SKM-1 treated with dmso at 0.1 percent for 144 hours (cell line): ENCODE data around the gene ENPP1.
"Not testable (repeated sequence)": the region's sequence is repeated elsewhere in the genome, so short reads cannot be mapped to it uniquely, and the experiment has no call there.

Experiments
- DNase-seq: peaks from one replicate; lab custom pipeline; 2025; ENCODE audit not compliant: unreplicated experiment; lab: John Stamatoyannopoulos, UW

Gene ENPP1

DNA sequence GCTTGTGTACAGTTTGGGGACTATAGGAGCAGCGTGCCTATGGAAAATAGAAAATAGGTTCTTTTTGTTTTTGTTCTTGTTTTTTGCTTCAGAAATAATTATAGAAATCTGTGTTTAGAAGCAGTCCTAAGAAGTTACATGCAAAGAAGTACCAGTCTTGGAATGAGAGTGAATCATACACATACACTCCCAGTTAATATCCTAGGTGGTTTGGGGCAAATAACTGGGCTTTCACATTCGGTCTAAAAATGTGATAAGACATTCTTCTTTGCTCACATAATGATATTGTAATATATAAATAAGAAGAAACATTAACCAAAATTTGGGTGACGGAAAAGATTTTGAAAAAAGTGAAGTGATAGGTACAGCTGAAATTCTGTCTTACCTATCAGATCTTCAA lies 61.0 kb downstream of the ENPP1 start:
- DNase-seq, result no peak

DNA sequence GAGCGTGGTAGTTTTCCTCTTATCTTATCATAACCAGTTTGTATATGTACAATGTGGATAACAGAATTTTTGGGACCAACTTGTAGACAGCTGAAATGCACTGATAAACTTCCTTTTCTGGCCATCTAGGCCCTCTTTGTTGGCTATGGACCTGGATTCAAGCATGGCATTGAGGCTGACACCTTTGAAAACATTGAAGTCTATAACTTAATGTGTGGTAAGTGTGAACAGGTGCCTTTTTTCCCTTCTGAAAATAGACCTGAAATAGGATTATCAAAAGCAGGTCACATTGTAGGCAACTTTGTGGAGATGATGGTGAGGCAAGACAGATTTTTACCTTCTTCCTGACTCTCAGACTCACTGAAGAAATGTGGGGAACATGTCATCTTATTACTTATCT lies 67.8 kb downstream of the ENPP1 start:
- DNase-seq, result no peak

DNA sequence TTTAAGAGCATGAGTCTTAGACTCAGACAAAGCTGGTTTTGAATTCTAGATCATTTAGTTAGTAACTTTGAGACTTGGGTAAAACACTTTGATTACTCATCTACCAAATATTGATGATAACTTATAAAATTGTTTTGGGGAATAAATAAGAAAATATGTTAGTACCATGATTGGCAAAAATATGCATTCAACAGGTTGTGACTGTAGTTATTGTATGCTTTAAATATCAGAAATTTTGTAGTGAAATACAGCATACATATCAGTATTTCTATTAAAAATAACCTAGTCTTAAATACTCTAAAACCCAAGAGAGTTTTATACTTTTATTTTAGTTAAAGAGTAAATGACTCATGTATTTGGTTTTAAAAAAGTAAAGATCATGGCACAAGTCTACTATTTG lies 68.7 kb downstream of the ENPP1 start:
- no peak for DNase-seq

- no peak for DNase-seq
Observed at GRCh38 chr6:131877999-131878789, 70.4 kb downstream of the ENPP1 start.

GRCh38 chr6:131883016-131883415 lies 75.2 kb downstream of the ENPP1 start:
- DNase-seq, result no peak

- DNase-seq, result no peak
Observed at GRCh38 chr6:131885237-131885636, 77.4 kb downstream of the ENPP1 start.

DNA sequence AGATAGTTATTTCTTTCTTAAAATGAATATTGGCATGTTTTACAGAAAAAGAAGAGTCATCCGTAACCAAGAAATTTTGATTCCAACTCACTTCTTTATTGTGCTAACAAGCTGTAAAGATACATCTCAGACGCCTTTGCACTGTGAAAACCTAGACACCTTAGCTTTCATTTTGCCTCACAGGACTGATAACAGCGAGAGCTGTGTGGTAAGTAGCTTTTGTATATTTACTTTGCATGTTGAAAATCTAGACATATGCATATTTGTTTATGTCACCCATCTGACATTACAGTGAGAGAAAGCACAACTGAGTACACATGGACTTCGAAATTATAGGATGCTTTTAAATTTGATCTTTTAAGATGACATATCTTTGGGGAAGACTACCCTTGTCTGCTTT lies 78.7 kb downstream of the ENPP1 start:
- DNase-seq, result no peak

- no peak for DNase-seq
Observed at GRCh38 chr6:131890091-131890490, 82.3 kb downstream of the ENPP1 start.

GRCh38 chr6:131893198-131893597 lies 85.4 kb downstream of the ENPP1 start:
- no peak for DNase-seq

DNA sequence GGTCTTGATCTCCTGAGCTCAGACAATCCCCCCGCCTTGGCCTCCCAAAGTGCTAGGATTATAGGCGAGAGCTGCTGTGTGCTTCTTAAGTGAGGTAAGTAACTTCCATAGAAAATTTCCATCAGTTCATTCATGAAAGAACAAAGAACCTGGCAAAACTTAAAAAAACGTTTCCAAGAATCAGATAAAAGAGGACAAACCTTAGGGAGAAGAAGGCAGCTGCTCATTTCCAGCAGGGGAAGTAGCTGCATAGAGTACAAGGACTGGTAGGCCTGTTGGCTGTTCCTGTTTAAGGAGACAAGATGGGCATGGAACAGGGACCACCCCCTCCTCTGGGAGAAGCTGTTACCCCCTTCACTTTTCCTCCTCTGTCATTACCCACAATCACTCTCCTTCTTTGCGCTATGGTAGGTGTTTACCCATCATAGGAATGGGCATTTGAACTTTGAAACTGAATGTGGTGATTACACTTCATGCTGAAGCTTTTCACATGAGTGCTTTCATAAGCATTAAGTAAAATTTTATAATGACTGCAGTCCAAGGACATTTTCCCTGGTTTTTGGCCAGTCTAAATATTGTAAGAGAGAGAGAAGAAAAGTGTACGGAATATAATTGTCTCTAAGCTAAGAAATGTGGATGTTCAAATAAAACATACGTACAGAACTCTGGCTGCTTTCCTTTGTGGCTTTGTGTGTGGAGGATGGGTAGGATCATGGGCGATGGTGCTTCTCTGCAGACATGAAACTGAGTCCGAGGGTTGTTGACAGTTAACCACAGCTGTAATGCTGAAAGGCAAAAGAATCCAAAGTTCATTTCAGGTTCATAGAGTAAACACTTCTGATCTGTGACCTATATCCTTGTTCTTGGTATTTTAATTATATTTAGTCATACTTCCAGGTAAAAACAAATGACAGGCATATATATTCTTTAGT lies 86.9 kb downstream of the ENPP1 start:
- DNase-seq, result no peak

DNA sequence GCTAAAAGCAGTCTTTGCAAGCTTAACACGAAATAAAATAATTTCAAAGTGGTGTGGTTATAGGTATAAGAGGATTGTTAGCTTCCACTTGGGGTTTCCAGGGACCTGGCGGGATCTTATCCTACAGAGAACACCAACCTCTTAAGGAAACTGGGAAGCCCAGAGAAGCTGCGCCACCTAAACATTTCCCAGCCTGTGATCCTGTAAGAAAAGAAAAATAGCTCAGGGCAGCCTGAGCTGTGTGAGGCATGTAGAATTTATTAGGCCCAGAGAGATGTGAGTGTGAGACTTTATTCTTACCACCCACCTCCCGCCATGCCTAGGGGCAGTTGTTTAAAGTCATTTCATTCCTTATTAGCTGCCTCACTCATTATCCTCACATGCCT lies 89.2 kb downstream of the ENPP1 start:
- no peak for DNase-seq

DNA sequence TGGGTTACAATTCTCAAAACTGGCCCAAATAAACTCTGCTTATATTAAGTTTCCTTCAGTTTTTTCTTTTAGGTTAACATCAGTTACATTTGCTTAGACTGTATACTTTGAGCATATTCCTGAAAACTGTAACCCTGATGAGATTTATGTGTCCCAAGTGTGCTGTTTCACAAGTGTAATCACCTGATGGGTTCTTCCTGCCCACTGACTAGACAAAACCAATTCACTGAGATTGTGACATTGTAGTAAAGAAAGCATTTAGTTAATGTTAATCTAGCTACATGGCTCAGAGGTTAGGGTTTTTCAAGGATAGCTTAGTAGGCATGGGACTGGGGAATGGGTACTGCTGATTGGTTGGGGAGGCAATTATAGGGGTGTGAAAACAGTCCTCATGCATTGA lies 89.8 kb downstream of the ENPP1 start:
- DNase-seq, result no peak

GRCh38 chr6:131898718-131899117 lies 90.9 kb downstream of the ENPP1 start:
- no peak for DNase-seq

DNA sequence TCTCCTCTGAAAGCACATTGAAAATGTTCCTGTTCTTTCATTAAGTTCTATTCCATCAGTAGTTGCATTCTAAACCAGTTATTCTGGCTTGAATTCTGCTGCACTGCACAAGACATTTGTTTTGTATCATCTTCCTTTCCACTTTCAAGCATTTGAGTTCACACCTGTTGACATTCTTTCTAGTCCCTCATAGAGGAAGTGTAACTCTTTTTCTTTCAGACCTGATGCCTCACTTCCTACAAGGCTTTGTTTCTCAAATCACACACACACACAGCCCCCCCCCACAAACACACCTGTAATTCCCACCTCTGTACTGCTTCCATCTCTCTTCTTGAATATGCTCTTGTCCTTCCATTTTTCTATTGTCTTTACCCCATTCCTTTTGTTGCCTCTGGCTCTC lies 92.4 kb downstream of the ENPP1 start:
- no peak for DNase-seq

- not testable (repeated sequence) for DNase-seq
Observed at GRCh38 chr6:131901326-131901873, 93.6 kb downstream of the ENPP1 start.

- DNase-seq, result not testable (repeated sequence)
Observed at GRCh38 chr6:131903734-131904133, 95.9 kb downstream of the ENPP1 start.

- DNase-seq, result not testable (repeated sequence)
Observed at GRCh38 chr6:131908787-131909186, 101.0 kb downstream of the ENPP1 start.

GRCh38 chr6:131909408-131910218 lies 101.8 kb downstream of the ENPP1 start:
- DNase-seq, result peak; percentile 33

DNA sequence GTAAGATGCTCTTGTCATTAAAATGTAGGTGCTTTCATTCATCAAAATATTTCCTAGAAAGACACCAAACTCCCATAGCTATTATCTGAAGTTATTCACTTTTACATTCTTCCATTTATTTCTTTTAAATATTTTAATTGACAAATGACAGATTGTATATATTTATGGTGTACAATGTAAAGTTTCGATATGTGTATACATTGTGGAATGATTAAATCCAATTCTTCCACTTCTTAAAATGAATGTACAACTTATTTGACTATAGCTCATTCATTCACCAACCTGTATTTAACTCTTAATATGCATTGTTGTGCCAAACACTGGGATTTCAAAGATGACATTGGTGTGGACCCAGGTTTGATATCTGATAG lies 102.4 kb downstream of the ENPP1 start:
- DNase-seq, result no peak

DNA sequence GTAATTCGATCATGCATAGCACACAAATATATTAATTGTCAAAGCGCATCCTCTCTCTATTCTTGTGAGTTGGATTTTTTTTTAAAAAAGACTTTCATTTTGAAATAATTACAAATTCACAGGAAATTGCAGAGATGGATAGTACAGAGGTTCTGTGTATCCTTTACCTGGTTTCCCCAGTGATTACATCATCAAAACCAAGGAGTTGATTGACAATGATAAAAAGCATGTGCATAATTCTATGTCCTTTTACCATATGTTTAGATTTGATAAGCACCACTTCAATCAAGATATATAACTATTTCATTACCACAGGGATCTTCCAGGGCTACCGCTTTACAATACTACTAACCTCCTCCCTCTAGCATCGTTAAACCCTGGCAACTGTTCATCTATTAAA lies 103.1 kb downstream of the ENPP1 start:
- no peak for DNase-seq

DNA sequence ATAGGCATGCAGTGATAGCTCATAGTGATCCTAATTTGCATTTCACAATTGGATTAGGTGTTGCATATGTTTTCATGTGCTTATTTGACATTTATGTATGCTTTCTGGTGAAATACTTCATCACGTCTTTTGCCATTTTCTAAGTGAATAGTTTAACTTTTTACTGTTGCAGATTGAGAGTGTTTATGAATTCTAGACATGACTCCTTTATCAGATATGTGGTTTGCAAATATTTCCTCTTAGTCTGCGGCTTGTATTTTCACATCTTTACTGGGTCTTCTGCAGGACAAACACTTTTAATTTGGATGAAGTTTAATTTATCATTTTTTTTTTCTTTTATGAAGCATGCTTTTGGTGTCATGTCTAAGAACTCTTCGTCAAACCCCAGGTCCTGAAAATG lies 104.1 kb downstream of the ENPP1 start:
- no peak for DNase-seq
